HepG2 (cell line): ENCODE results near the gene SH3D19.

Experiments
- CBFB ChIP-seq: sonication (generic); formaldehyde crosslinking; IDR thresholded peaks from 2 replicates; pipeline ENCODE4 v1.4.0; 2020; ENCODE audit warnings: missing genetic modification reagents
- DPF2 ChIP-seq: sonication (generic); formaldehyde crosslinking; IDR thresholded peaks from 2 replicates; pipeline ENCODE4 v1.4.0; 2020; ENCODE audit warnings: mild to moderate bottlenecking, low read depth, missing genetic modification reagents, borderline replicate concordance
- DRAP1 ChIP-seq: IDR thresholded peaks from 2 replicates; pipeline ENCODE4 v1.6.1; 2016; ENCODE audit warnings: missing genetic modification reagents, missing compliant biosample characterization
- ETS1 ChIP-seq: sonication (generic); formaldehyde crosslinking; IDR thresholded peaks from 2 replicates; pipeline ENCODE4 v1.4.0; 2020; ENCODE audit warnings: missing genetic modification reagents
- EZH2 ChIP-seq: conservative IDR thresholded peaks from 2 replicates; pipeline ENCODE4 v1.6.1; 2012; ENCODE audit warnings: mild to moderate bottlenecking, low read depth, low read length, moderate library complexity
- FOXM1 ChIP-seq: sonication (generic); formaldehyde crosslinking; IDR thresholded peaks from 2 replicates; pipeline ENCODE4 v1.5.0; 2020; ENCODE audit warnings: missing genetic modification reagents
- KLF13 ChIP-seq: sonication (generic); formaldehyde crosslinking; IDR thresholded peaks from 2 replicates; pipeline ENCODE4 v1.4.0; 2020; ENCODE audit warnings: mild to moderate bottlenecking, missing genetic modification reagents
- PBX3 ChIP-seq: sonication (generic); formaldehyde crosslinking; IDR thresholded peaks from 2 replicates; pipeline ENCODE4 v1.8.1; 2023; ENCODE audit warnings: missing genetic modification reagents, inconsistent platforms, borderline replicate concordance
- REST ChIP-seq, 2 experiments: IDR thresholded peaks; 2 replicates each; pipeline ENCODE4 v1.6.1; 2011 to 2012; ENCODE audit warnings: low read length in 2 of 2, borderline replicate concordance in 1 of 2, low read depth in 1 of 2, mild to moderate bottlenecking in 1 of 2, moderate library complexity in 1 of 2
- RFX5 ChIP-seq: IDR thresholded peaks from 2 replicates; pipeline ENCODE4 v1.6.1; 2011; ENCODE audit warnings: low read depth, low read length, improper control_type of control experiment
- ZBTB2 ChIP-seq: sonication (generic); formaldehyde crosslinking; IDR thresholded peaks from 2 replicates; pipeline ENCODE4 v1.8.0; 2022; ENCODE audit warnings: low read depth, missing genetic modification reagents
- ZHX1 ChIP-seq: sonication (generic); formaldehyde crosslinking; IDR thresholded peaks from 2 replicates; pipeline ENCODE4 v1.8.1; 2022; ENCODE audit warnings: low read depth, mild to moderate bottlenecking, missing genetic modification reagents
- ZNF781 ChIP-seq: sonication (generic); formaldehyde crosslinking; IDR thresholded peaks from 2 replicates; pipeline ENCODE4 v1.5.1; 2020; ENCODE audit warnings: borderline replicate concordance, mild to moderate bottlenecking, missing genetic modification reagents; ENCODE audit errors: not compliant biosample characterization

GRCh38 chr4:151110236-151110635 is 215.2 kb downstream of the SH3D19 start:
- TF ChIP-seq DPF2 (CRISPR knock-in tag) (no peak), FOXM1 (no peak), KLF13 (no peak), DRAP1 (CRISPR knock-in tag) (no peak), ETS1 (CRISPR knock-in tag) (no peak), EZH2 (no peak), PBX3 (CRISPR knock-in tag) (no peak), CBFB (CRISPR knock-in tag) (no peak), ZNF781 (CRISPR knock-in tag) (no peak), ZHX1 (CRISPR knock-in tag) (no peak), RFX5 (no peak), ZBTB2 (no peak), REST (IDR thresholded peaks at IDR 0.05; ENCODE audit: borderline replicate concordance in 1 of 2, low read depth in 1 of 2, low read length in 2 of 2) (no peak)
